GM18526 (cell line): Measurements from ENCODE around the gene TEC.

Source experiments
- POLR2A ChIP-seq: IDR thresholded peaks from 3 replicates; pipeline ENCODE4 v1.6.1; 2011; ENCODE audit not compliant: insufficient read length; ENCODE audit errors: extremely low read depth

TEC gene

DNA sequence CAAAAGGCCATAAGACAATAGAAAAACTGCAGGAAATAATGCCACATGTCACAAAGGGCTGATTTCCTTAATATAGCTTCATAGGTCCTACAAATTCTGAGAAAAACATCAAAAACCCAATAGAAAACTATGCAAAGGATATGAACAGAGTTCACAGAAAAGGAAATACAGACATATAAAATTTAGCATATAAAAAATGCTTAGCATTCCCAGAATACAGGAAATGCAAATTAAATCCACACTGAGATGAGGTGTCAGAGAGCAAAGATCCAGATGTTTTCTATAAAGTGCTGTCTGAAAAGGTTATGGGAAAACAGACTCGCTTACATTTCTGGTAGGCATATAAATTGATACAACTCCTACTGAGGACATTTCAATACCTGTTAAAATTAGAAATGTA lies 169.4 kb downstream of the TEC start:
- TF ChIP-seq POLR2A, result no peak

DNA sequence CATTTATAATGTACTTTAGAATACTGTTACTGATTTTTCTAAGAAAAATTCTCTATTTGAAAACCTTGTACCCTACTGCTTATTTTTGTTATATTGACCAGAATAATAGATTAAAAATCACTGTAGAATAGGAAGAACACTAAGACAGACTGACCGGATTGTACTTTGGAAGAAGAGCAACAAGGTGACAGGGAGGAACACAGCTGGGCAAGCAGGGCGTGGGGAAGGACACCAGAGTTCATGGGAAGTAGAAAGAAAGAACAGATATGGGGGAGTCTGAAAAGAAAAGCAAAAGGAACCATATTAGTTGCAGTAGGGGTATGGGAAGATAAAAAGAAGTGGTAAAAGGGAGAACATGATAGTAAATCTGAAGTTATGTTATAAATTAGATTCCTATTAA lies 174.2 kb downstream of the TEC start:
- TF ChIP-seq POLR2A, result no peak

DNA sequence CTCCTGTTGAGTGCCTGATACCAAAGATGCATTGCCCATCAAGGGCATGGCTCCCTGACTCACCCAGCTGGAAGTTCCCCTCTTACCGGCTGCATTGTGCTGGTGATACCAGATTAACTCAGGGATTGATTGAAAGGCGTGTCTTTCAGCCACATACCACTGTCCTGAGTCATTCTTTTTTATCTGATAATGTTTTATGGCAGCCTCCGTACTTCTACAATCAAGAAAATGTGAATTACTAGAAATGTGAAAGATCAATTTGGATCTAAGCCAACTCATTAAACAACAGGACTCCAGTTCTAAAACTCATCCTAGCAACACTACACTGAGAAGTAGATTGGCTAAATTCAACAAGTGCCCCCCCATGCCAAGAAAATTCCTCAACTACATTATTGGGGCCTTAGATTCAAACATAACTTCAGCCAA lies 175.6 kb downstream of the TEC start:
- no peak for TF ChIP-seq POLR2A

DNA sequence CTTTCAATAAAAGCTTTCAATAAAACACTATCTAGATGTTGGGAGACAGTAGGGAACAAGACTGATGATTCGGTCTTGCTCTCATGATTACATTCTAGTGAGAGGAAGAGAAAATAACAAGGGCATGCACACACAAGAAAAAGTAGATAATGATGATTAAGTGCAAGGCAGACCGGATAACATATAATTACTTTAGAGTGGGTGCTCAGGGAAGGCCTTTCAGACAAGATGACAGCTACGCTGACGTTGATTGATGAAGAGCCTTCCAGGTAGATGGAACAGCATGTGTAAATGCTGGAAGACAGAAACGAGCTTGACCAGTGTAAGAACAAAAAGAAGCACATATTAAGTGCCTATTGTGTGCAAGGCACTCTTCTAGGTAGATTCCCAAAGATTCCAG lies 179.0 kb downstream of the TEC start:
- TF ChIP-seq POLR2A, result no peak

DNA sequence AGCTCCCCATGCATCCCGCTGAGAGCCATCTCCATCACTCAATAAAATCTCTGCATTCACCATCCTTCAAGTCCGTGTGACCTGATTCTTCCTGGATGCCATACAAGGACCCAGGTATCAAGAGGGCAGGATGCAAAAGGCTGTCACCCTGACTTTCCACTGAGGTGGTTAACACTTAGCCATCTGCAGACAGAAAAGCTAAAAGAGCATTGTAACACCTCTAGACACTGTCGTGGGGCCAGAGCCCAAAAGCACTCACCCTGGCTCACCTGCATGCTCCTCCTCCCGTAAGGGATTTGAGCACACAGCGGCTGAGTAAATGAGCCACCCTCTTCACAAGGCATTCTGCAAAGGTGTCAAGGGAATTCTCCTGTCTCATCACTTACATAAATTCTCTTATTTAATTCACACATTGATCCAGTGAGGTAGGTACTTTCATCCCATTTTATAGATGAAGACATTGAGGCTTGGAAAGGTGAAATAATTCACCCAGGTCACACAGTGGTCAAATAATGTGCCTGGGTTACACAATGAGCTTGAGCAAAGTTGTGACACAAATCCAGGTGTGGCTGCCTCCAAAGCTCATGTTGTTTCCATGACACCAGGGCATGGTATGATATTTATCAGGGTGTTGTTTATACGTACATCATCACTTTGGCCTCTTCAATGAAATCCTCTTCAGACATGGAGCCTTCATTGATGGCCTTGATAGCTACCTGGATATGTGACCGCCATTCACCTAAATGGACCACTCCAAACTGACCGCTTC lies 183.6 kb downstream of the TEC start:
- no peak for TF ChIP-seq POLR2A
